Measurements from ENCODE around the gene ZNF830. TPM values are rescaled to one million over a fixed set of nuclear protein-coding genes. Genes with fewer than 3 reads are reported as not detected.
A peak's percentile ranks its signal among the peaks of the same experiment; 100 is the strongest.

The ZNF830 gene
- total and polyA plus RNA-seq, 2 donors (not counting 1 experiment from before 2014, with no cell fraction given), result 10.0 to 14.4 TPM

DNA sequence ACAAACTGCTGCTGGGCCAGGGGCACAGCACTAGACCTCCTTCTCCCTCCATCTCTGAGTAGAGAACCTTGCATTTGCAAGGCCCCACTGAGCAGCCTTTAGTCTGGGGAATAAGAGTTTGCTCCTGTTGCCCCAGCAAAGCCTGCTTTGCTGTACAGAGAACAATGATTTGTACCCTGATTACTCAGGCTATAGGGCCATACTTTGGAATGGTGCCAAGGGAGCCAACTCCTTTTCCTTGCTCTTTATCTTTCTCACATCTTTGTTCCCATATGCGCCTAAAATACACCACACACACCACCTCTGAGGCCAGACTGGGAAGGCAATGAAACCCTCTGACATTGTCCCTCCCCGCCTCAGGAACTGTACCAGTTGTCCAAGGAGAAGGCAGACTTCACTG lies 40.2 kb downstream of the ZNF830 start:
- Histone ChIP-seq H3K27me3 (ENCODE audit: control insufficient read depth, insufficient read depth, low read length) (no peaks in the 10 kb centered on the region), H3K79me2 (ENCODE audit: control insufficient read depth, insufficient read depth, low read length) (no peaks in the 10 kb centered on the region), H3K9me3 (ENCODE audit: control insufficient read depth, insufficient read depth, low read depth, low read length) (no peaks in the 10 kb centered on the region), H3K36me3 (ENCODE audit: control insufficient read depth, insufficient read depth, low read length) (peaks cover 22% of the 10 kb centered on the region), H3K27ac (ENCODE audit: insufficient read depth, low read length) (no peak overlapping the region), H3K4me3 (replicated peaks in 1 of 4; ENCODE audit: control extremely low read depth in 1 of 4, insufficient read depth in 1 of 4, low read depth in 3 of 4, low read length in 4 of 4) (no peak overlapping the region), H3K4me2 (ENCODE audit: extremely low read depth, insufficient read depth, low read length) (no peak overlapping the region), H4K20me1 (ENCODE audit: control insufficient read depth, extremely low read depth, insufficient read depth, low read length) (no peaks in the 10 kb centered on the region), H3K9ac (ENCODE audit: insufficient read depth, low read length) (no peak overlapping the region), H3K4me1 (ENCODE audit: control insufficient read depth, extremely low read depth, insufficient read depth, low read length) (peaks cover 13% of the 10 kb centered on the region), H2AFZ (ENCODE audit: low read length) (no peak overlapping the region)
- no peak for DNase-seq (ENCODE audit: low read depth in 2 of 2)
- no peak for TF ChIP-seq EZH2 (IDR thresholded peaks at IDR 0.05; ENCODE audit: low read length, missing control alignments)
- TF ChIP-seq, protein P1, sequence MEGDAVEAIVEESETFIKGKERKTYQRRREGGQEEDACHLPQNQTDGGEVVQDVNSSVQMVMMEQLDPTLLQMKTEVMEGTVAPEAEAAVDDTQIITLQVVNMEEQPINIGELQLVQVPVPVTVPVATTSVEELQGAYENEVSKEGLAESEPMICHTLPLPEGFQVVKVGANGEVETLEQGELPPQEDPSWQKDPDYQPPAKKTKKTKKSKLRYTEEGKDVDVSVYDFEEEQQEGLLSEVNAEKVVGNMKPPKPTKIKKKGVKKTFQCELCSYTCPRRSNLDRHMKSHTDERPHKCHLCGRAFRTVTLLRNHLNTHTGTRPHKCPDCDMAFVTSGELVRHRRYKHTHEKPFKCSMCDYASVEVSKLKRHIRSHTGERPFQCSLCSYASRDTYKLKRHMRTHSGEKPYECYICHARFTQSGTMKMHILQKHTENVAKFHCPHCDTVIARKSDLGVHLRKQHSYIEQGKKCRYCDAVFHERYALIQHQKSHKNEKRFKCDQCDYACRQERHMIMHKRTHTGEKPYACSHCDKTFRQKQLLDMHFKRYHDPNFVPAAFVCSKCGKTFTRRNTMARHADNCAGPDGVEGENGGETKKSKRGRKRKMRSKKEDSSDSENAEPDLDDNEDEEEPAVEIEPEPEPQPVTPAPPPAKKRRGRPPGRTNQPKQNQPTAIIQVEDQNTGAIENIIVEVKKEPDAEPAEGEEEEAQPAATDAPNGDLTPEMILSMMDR (conservative IDR thresholded peaks at IDR 0.05 in 1 of 2, IDR thresholded peaks at IDR 0.05 in 1 of 2; ENCODE audit: low read depth in 1 of 2, low read length in 2 of 2), result no peak

DNA sequence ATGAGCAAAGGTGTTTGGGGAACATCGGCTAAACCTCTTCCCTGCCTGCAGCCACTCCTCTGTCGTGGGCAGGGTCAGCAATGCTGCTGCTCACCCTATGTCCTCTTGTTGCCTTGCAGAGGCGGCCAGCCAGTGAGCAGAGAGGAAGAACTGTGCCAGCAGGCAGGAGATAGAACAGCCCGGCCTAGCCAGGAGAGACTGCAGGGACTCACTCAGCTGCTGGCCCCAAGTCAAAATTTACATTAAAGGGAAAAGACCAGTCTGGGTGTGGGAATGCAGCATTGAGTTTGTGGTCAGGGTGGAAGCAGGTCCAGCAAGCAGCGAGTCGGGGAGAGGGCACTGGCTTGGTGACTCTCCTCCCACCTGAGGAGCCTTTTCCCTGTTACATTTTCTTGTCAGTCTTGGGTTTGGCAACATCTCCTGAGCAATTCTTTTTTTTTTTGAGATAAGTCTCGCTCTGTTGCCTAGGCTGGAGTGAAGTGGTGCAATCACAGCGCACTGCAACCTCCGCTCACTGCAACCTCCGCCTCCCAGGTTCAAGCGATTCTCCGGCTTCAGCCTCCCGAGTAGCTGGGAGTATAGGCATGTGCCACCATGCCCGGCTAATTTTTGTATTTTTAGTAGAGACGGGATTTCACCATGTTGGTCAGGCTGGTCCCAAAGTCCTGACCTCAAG lies 41.7 kb downstream of the ZNF830 start:
- Histone ChIP-seq H3K27me3 (ENCODE audit: control insufficient read depth, insufficient read depth, low read length) (no peaks in the 10 kb centered on the region), H3K79me2 (ENCODE audit: control insufficient read depth, insufficient read depth, low read length) (no peaks in the 10 kb centered on the region), H3K9ac (ENCODE audit: insufficient read depth, low read length) (no peak overlapping the region), H3K9me3 (ENCODE audit: control insufficient read depth, insufficient read depth, low read depth, low read length) (no peaks in the 10 kb centered on the region), H3K36me3 (ENCODE audit: control insufficient read depth, insufficient read depth, low read length) (peaks cover 25% of the 10 kb centered on the region), H2AFZ (ENCODE audit: low read length) (no peak overlapping the region), H3K4me1 (ENCODE audit: control insufficient read depth, extremely low read depth, insufficient read depth, low read length) (peaks cover 1% of the 10 kb centered on the region), H3K27ac (ENCODE audit: insufficient read depth, low read length) (no peak overlapping the region), H4K20me1 (ENCODE audit: control insufficient read depth, extremely low read depth, insufficient read depth, low read length) (no peaks in the 10 kb centered on the region), H3K4me3 (replicated peaks in 1 of 4; ENCODE audit: control extremely low read depth in 1 of 4, insufficient read depth in 1 of 4, low read depth in 3 of 4, low read length in 4 of 4) (no peak overlapping the region), H3K4me2 (ENCODE audit: extremely low read depth, insufficient read depth, low read length) (no peak overlapping the region)
- TF ChIP-seq, protein P1 (conservative IDR thresholded peaks at IDR 0.05 in 1 of 2, IDR thresholded peaks at IDR 0.05 in 1 of 2; ENCODE audit: low read depth in 1 of 2, low read length in 2 of 2), result no peak
- no peak for TF ChIP-seq EZH2 (IDR thresholded peaks at IDR 0.05; ENCODE audit: low read length, missing control alignments)
- peak; percentile 66 to 69 for DNase-seq (ENCODE audit: low read depth in 2 of 2)

DNA sequence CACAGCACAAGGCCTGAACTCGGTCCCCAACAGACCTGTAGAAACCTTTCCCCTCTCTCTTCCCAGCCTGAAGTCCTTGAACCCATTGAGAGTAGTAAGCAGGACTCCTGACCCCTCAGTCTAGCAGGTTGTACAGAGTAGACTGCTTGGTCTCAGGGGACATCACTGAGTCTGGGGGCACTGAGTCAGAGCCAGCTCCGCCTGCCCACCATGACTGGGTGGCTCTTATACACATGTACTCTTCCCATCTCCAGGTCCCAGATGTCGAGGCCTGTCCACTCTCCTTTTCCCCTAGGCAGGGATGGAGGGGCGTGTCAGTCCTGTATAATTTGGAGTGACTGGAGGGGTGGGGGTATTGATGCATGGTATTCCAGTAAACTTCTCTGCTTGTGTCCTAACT lies 42.4 kb downstream of the ZNF830 start:
- Histone ChIP-seq H3K9me3 (ENCODE audit: control insufficient read depth, insufficient read depth, low read depth, low read length) (no peaks in the 10 kb centered on the region), H4K20me1 (ENCODE audit: control insufficient read depth, extremely low read depth, insufficient read depth, low read length) (no peaks in the 10 kb centered on the region), H3K27me3 (ENCODE audit: control insufficient read depth, insufficient read depth, low read length) (no peaks in the 10 kb centered on the region), H3K9ac (ENCODE audit: insufficient read depth, low read length) (no peak overlapping the region), H3K4me2 (ENCODE audit: extremely low read depth, insufficient read depth, low read length) (no peak overlapping the region), H3K4me3 (replicated peaks in 1 of 4; ENCODE audit: control extremely low read depth in 1 of 4, insufficient read depth in 1 of 4, low read depth in 3 of 4, low read length in 4 of 4) (no peak overlapping the region), H2AFZ (ENCODE audit: low read length) (no peak overlapping the region), H3K4me1 (ENCODE audit: control insufficient read depth, extremely low read depth, insufficient read depth, low read length) (no peaks in the 10 kb centered on the region), H3K36me3 (ENCODE audit: control insufficient read depth, insufficient read depth, low read length) (peaks cover 23% of the 10 kb centered on the region), H3K79me2 (ENCODE audit: control insufficient read depth, insufficient read depth, low read length) (no peaks in the 10 kb centered on the region), H3K27ac (ENCODE audit: insufficient read depth, low read length) (no peak overlapping the region)
- TF ChIP-seq, protein P1 (conservative IDR thresholded peaks at IDR 0.05 in 1 of 2, IDR thresholded peaks at IDR 0.05 in 1 of 2; ENCODE audit: low read depth in 1 of 2, low read length in 2 of 2), result no peak
- no peak for TF ChIP-seq EZH2 (IDR thresholded peaks at IDR 0.05; ENCODE audit: low read length, missing control alignments)
- DNase-seq (ENCODE audit: low read depth in 2 of 2), result no peak

All from fibroblast of lung (primary cell).